ENCODE results near the gene GRAMD2A. TPM values are rescaled to one million over a fixed set of nuclear protein-coding genes. Genes with fewer than 3 reads are reported as not detected.

GRAMD2A gene
- total RNA-seq, 2 donors from 2014 or later = not detected

GRCh38 chr15:72196409-72197040 is 1.1 kb downstream of the GRAMD2A start:
- ATAC-seq (peak in 1 of 2 donors; percentile 1), DNase-seq (no peak)
- intact Hi-C loops (cut with DNase I) = no loop called here

- intact Hi-C loops (cut with DNase I) = no loop called here
- no peak for DNase-seq
- no peak for ATAC-seq
These were observed 2.5 kb downstream of the GRAMD2A start for GRCh38 chr15:72195101-72195511.

- intact Hi-C loops (cut with DNase I) = no loop called here
- no peak for DNase-seq
- no peak for ATAC-seq
These were observed 3.7 kb downstream of the GRAMD2A start for GRCh38 chr15:72193836-72194396.

- no peak for DNase-seq
- intact Hi-C loops (cut with DNase I) = no loop called here
- ATAC-seq = no peak
These were observed 5.2 kb downstream of the GRAMD2A start for GRCh38 chr15:72192416-72192815.

GRCh38 chr15:72189250-72189902 is 8.2 kb downstream of the GRAMD2A start:
- intact Hi-C loops (cut with DNase I) = no loop called here

GRCh38 chr15:72184165-72184811 is 13.3 kb downstream of the GRAMD2A start:
- intact Hi-C loops (cut with DNase I) = no loop called here
- peak; percentile 69 to 83 for ATAC-seq
- DNase-seq = peak; percentile 45

More at GRCh38 chr15:72189250-72189902, 8.2 kb downstream of the GRAMD2A start:
- ATAC-seq = no peak
- no peak for DNase-seq

GRCh38 chr15:72183781-72184164 is 13.8 kb downstream of the GRAMD2A start:
- DNase-seq (no peak), ATAC-seq (peak in 1 of 2 donors; percentile 7)
- intact Hi-C loops (cut with DNase I) = no loop called here

GRCh38 chr15:72182673-72183072 is 14.9 kb downstream of the GRAMD2A start:
- ATAC-seq (no peak), DNase-seq (no peak)
- intact Hi-C loops (cut with DNase I) = no loop called here

- ATAC-seq = no peak
- intact Hi-C loops (cut with DNase I) = no loop called here
These were observed 15.3 kb downstream of the GRAMD2A start for GRCh38 chr15:72182244-72182643.

GRCh38 chr15:72180761-72181324 is 16.7 kb downstream of the GRAMD2A start:
- no peak for ATAC-seq
- DNase-seq = no peak
- intact Hi-C loops (cut with DNase I) = no loop called here

More at GRCh38 chr15:72182244-72182643, 15.3 kb downstream of the GRAMD2A start:
- DNase-seq = no peak

- intact Hi-C loops (cut with DNase I) = no loop called here
- ATAC-seq = peak; percentile 25 to 48
- DNase-seq = peak; percentile 47
These were observed 17.5 kb downstream of the GRAMD2A start for GRCh38 chr15:72179950-72180581.

- no peak for ATAC-seq
- DNase-seq = no peak
- intact Hi-C loops (cut with DNase I) = no loop called here
These were observed 18.5 kb downstream of the GRAMD2A start for GRCh38 chr15:72178976-72179585.

- intact Hi-C loops (cut with DNase I) = no loop called here
- DNase-seq (no peak), ATAC-seq (no peak)
These were observed 20.8 kb downstream of the GRAMD2A start for GRCh38 chr15:72176743-72177142.

GRCh38 chr15:72176159-72176558 is 21.4 kb downstream of the GRAMD2A start:
- peak; percentile 12 to 43 for ATAC-seq
- intact Hi-C loops (cut with DNase I) = no loop called here
- DNase-seq = no peak

GRCh38 chr15:72175186-72176044 is 22.2 kb downstream of the GRAMD2A start:
- ATAC-seq (no peak), DNase-seq (no peak)
- intact Hi-C loops (cut with DNase I) = no loop called here

GRCh38 chr15:72174551-72175165 is 22.9 kb downstream of the GRAMD2A start:
- DNase-seq (no peak), ATAC-seq (no peak)
- intact Hi-C loops (cut with DNase I) = no loop called here

- ATAC-seq = no peak
- DNase-seq = no peak
- intact Hi-C loops (cut with DNase I) = no loop called here
These were observed 23.6 kb downstream of the GRAMD2A start for GRCh38 chr15:72173864-72174550.
